ENCODE results near the gene NR1D2.
"Not testable (repeated sequence)": the region's sequence is repeated elsewhere in the genome, so short reads cannot be mapped to it uniquely, and the experiment has no call there.

Gene NR1D2

DNA sequence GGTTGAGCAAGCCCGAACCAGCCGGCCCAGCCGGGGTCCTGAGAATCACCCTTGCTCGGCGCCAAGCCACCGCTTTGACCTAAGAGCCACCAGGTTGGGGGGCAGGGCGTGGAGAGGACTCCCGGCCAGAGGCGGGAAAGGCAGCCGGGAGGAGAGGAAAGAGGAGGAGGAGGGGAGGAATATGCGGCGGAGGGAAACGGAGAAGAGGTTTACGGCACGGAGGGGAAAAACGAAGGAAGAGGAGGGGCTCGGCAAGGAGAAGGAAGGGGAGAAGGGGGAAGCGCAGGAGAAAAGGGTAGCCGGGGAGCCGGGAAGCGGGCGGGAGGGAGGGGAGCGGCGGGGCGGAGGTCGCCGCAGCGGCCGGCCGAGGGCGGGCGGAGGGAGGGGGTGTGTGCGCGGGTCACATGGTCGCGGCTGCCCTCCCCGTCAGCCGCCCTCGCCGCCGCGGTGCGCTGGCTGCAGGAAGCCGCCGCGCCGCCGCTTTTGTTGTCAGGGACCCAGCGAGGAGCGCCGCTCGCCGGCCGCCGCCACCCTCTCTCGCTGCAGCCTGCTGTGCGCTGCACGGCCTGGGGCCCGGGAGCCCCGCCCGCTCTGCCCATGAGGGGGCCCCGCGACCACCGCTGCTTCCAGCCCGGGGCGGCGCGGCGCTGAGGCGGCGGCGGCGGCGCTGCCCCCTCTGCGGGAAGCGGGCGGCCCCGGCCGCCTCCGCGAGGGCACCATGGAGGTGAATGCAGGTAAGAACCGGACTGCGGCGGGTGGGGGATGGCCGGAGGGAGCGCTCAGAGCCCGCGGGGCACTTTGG, at the start of gene NR1D2:
NR1D2 (plus strand) TSS at position 426 of the 802 bp plus-strand sequence; CDS start at position 719, 293 bp downstream.
- DNase-seq (ENCODE audit: low spot score): peak; percentile 87

DNA sequence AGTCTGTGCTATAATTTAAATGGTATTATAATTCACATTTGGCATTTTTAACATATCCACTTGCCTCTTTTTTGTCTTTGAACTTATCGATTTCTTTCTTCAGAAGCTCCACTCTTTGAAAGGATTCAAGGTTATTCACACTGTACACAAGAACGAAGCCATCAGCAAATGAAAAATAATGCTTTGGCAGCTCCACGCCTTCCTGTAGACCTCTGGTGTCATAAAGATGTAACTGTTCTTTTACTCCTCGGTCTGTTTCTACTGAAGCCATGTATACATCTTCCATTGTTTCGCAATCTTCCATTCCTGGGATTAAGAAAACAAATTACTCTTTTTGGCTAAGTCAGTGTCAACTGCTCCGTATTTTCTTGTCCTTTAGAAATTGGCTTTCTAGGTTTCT, 44.3 kb upstream of the NR1D2 start:
- no peak for DNase-seq (ENCODE audit: low spot score)

- DNase-seq (ENCODE audit: low spot score): no peak
These were observed 40.5 kb upstream of the NR1D2 start for GRCh38 chr3:23904545-23904944.

DNA sequence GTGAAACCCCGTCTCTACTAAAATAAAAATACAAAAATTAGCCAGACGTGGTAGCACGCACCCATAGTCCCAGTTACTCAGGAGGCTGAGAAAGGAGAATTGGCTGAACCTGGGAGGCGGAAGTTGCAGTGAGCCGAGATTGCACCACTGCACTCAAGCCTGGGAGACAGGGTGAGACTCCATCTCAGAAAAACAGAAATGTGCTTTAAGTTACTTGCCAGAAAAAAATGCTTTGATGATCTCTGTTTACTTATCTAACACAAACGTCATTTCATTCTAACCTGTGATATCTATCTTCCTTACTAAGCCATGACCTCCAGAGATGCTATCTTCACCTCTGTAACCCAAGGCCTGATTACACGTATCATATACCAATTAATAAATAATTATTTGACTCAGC, 35.7 kb upstream of the NR1D2 start:
- no peak for DNase-seq (ENCODE audit: low spot score)

GRCh38 chr3:23911397-23911796, 33.7 kb upstream of the NR1D2 start:
- no peak for DNase-seq (ENCODE audit: low spot score)

- DNase-seq (ENCODE audit: low spot score): not testable (repeated sequence)
These were observed 32.8 kb upstream of the NR1D2 start for GRCh38 chr3:23912335-23912734.

- no peak for DNase-seq (ENCODE audit: low spot score)
These were observed 31.9 kb upstream of the NR1D2 start for GRCh38 chr3:23913182-23913581.

- DNase-seq (ENCODE audit: low spot score): peak; percentile 33
These were observed 31.0 kb upstream of the NR1D2 start for GRCh38 chr3:23913873-23914743.

DNA sequence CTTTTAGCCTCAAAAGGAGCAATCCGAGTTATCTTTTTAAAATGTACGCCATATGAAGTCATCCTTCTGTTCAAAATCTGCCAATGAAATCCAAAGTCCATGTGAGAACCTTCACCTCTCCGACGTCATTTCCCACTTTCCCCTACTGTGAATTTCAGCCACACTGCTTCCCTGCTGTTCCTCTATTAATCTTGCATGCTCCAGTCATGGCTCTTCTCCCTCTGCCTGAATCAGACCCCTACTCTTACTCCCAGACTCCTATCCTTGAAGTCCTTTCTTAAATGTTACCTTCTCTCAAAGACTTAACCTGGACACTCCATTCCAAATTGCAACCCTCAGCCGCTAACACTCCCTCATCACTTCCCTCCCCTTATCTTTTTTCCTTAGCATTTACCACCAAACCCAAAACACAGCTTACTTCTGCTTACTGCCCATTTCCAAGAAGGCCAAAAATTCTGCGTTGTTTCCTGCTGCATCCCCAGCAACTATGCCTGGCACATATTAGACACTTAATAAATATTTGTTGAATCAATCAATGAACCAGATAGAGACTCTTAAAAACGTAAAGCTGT, 29.5 kb upstream of the NR1D2 start:
- DNase-seq (ENCODE audit: low spot score): no peak

DNA sequence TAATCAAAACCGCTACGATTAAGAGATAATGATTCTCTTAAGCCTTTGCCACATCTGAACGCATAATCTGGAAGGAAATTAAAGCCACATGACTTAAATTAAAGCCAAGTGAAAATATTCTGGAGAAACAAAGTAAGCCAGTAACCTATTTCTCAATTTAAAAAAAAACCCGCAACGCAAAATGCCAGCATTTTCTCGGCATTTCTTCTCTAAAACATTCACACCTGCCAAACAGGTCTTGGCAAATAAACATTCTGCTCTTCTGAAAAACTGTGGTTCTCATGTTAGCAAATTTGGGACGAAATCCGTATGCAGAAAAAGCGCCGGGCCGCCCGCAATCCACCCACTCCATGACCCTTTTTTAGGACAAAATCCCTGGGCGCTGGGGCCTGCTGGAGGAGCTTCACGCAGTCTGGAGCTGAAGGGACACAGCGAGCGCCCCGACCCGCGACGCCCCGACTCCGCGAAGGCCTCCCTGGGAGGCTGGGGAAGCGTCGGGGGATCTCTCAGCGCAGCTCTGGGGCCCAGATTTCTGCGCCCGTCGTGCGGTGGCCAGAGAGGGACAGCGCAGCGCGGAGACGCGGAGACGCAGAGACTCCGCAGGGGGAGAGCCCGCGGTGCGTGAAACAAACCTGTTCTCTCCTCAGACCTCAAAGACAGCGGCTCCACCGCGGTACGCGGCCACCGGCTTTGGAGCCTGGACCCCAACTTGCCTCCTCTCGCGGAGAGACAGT, 28.8 kb upstream of the NR1D2 start:
- no peak for DNase-seq (ENCODE audit: low spot score)

DNA sequence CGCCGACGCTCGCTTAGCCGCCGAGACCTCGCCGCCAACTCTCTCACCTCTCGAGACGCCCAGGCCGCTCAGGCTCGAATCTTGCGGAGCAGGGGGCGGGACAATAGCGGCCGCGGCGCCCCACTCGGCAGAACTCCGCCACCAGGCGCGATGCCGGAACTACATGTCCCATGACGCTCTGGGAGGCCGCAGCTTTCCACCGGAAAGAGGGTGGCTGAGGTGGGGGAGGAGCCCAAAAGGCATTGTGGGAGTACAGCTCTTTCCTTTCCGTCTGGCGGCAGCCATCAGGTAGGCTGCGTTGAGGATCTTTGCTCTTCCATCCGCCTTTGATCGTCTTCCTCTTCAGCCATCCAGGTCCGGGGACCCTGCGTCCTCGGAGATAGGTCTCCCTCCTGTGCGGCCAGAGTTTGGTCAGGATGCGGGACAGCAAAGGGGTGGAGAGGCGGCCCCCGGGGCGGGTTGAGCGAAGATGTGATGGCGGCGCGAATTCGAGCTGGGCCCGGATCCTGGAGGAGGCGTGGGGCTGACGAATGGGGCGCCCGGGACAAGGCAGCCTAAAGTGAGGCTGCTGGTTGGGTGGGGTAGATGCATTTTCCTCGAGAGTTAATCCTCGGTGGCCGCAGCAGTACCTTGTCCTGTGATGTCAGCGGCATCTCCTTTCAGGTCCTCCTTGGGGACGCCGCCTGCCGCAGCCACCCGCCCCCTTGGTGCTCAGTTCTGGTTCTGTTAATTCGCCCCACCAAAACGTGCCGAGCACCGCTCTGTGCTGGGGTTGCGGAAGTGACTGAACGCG, 28.0 kb upstream of the NR1D2 start, which contains the start of the genes NKIRAS1 and RPL15:
NKIRAS1 (minus strand) TSS at position 105 of the 793 bp plus-strand sequence. CDS start 6,086 bp downstream, outside the sequence.
RPL15 (plus strand) TSS at position 247 of the 793 bp plus-strand sequence. CDS start 728 bp downstream, outside the sequence.
- DNase-seq (ENCODE audit: low spot score): peak; percentile 92

DNA sequence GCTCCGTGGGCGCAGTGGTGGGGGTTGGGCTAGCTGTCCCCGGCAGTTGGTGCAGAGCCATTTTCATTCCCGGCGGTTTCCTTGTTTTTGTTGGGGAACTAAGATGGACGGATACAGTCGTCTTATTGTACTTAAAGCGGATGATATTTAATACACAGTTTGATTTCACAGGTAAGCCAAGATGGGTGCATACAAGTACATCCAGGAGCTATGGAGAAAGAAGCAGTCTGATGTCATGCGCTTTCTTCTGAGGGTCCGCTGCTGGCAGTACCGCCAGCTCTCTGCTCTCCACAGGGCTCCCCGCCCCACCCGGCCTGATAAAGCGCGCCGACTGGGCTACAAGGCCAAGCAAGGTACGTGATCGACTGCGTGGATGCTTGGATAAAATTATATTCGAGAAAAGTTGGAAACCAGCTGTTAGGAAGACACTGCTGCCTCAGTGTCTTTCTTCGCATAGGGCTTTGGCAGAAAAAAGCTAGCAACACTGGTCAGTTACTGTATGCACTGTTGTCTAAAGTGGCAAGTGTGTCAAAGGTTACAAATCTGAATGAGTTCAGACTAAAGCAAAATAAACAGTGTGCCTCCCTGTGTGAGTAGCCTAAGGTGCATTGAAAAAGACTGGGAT, 27.3 kb upstream of the NR1D2 start:
- peak; percentile 26 for DNase-seq (ENCODE audit: low spot score)

GRCh38 chr3:23918331-23918730, 26.8 kb upstream of the NR1D2 start:
- DNase-seq (ENCODE audit: low spot score): not testable (repeated sequence)

DNA sequence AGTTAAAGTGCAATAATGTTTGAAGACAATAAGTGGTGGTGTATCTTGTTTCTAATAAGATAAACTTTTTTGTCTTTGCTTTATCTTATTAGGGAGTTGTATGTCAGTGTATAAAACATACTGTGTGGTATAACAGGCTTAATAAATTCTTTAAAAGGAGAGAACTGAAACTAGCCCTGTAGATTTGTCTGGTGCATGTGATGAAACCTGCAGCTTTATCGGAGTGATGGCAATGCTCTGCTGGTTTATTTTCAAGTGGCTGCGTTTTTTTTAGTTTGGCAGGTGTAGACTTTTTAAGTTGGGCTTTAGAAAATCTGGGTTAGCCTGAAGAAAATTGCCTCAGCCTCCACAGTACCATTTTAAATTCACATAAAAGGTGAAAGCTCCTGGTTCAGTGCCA, 25.5 kb upstream of the NR1D2 start:
- DNase-seq (ENCODE audit: low spot score): no peak

DNA sequence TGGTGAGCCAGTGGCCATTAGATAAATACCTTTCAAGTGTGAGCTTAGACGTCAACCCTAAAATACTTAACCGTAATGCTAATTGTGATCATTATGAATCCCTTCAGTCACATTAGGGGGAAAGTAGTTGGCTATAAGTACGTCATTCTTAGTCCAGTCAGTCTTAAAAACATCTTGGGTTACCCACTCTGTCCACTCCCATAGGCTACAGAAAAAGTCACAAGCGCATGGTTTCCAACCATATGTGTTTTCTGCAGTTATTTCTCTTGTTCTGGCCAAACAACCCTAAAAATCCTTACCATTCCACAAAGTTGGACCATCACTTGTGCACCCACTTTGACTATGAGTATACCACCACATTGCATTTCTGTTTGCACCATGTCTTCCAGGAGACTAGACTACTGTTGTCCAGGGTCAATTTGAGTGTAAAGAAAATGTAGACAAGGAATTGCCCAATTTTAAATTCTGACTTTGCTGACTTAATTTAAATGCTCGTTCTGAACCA, 24.9 kb upstream of the NR1D2 start:
- DNase-seq (ENCODE audit: low spot score): no peak

DNA sequence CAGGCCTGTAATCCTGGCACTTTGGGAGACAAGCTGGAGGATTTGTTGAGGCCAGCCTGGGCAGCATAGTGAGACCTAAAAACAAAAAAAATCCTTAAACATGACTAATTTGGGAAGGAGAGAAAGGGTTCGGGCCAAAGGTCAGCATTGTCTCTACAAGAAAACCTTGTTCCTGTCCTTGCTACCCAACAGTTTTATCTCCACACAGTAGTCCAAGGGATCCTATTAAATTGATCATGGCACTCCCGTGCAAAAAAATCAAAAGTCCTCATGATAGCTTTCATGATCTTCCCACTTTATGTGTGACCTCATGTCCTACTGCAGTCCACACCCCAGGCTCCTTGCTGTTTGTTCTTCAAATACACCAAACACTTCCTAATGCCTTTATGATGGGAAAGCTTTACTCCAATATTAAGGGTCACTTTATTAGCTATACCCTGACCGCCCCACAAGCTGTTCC, 24.0 kb upstream of the NR1D2 start:
- DNase-seq (ENCODE audit: low spot score): no peak

GRCh38 chr3:23923786-23924185, 21.3 kb upstream of the NR1D2 start:
- DNase-seq (ENCODE audit: low spot score): no peak

DNA sequence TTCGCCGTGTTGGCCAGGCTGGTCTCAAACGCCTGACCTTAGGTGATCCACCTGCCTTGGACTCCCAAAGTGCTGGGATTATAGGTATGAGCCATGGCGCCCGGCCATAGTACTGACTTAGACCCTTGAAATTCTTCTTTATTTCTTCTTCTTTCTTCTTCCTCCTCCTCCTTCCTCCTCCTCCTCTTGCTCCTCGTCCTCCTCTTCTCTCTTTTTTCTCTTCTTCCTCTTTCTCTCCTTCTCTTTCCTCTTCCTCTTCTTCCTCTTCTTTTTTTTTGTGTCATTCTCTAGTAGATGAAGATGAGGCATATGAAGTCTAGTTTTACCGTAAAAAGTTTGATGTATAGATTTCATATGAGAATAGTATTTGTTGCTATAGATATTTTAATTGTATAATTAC, 18.8 kb upstream of the NR1D2 start:
- no peak for DNase-seq (ENCODE audit: low spot score)

GRCh38 chr3:23926736-23927135, 18.4 kb upstream of the NR1D2 start:
- no peak for DNase-seq (ENCODE audit: low spot score)

GRCh38 chr3:23928524-23928923, 16.6 kb upstream of the NR1D2 start:
- DNase-seq (ENCODE audit: low spot score): no peak
